ENCODE measurements around the gene RAPGEF4. TPM values are rescaled to one million over a fixed set of nuclear protein-coding genes. Genes with fewer than 3 reads are reported as not detected.
A peak's percentile ranks its signal among the peaks of the same experiment; 100 is the strongest.

RAPGEF4 gene
- total RNA-seq, 1 experiment from 2014 or later = 1.4 TPM

GRCh38 chr2:173021939-173022371 lies 286.3 kb downstream of the RAPGEF4 start:
- Histone ChIP-seq H3K56ac (ENCODE audit: insufficient read length, low read depth, low read length) (no peak overlapping the region), H3K27ac (ENCODE audit: insufficient read length, low read depth, low read length) (no peak overlapping the region), H3K79me2 (ENCODE audit: insufficient read depth, low read length) (no peaks in the 10 kb centered on the region), H2BK15ac (ENCODE audit: low read depth, low read length) (no peak overlapping the region), H2AFZ (ENCODE audit: low read length) (no peak overlapping the region), H2BK5ac (ENCODE audit: insufficient read length, low read length) (no peak overlapping the region), H2BK120ac (ENCODE audit: low read depth, low read length, poor library complexity, severe bottlenecking) (no peak overlapping the region), H3K9me3 (ENCODE audit: control insufficient read depth, low read depth, low read length) (no peaks in the 10 kb centered on the region), H3K27me3 (ENCODE audit: insufficient read depth, low read length) (no peaks in the 10 kb centered on the region), H3K18ac (ENCODE audit: insufficient read length, low read depth, low read length) (no peak overlapping the region), H4K91ac (ENCODE audit: insufficient read length, low read depth, low read length) (no peak overlapping the region), H2BK12ac (ENCODE audit: insufficient read length, low read depth, low read length) (no peak overlapping the region), H3K23ac (ENCODE audit: insufficient read length, low read depth, low read length) (no peak overlapping the region), H4K8ac (replicated peaks; ENCODE audit: insufficient read length, low read depth, low read length) (no peak overlapping the region), H3K14ac (ENCODE audit: insufficient read depth, low read length) (no peak overlapping the region), H3K4ac (ENCODE audit: low read depth, low read length) (no peak overlapping the region), H3K4me1 (ENCODE audit: insufficient read depth, low read length) (no peaks in the 10 kb centered on the region), H3K79me1 (ENCODE audit: insufficient read depth, low read depth, low read length, poor library complexity, severe bottlenecking) (no peaks in the 10 kb centered on the region), H4K20me1 (ENCODE audit: control insufficient read depth, insufficient read depth, insufficient read length) (no peaks in the 10 kb centered on the region), H3K9ac (ENCODE audit: extremely low read depth, insufficient read length, low read length) (no peak overlapping the region), H3T11ph (ENCODE audit: low read length) (no peak overlapping the region), H3K4me2 (ENCODE audit: insufficient read depth, insufficient read length, low read length) (no peak overlapping the region), H2AK5ac (ENCODE audit: insufficient read length, low read length) (no peak overlapping the region), H2BK20ac (ENCODE audit: low read depth, low read length, poor library complexity, severe bottlenecking) (no peak overlapping the region), H4K5ac (ENCODE audit: insufficient read length, low read depth, low read length) (no peak overlapping the region), H3K23me2 (ENCODE audit: insufficient read length, low read depth, low read length, poor library complexity, severe bottlenecking) (no peaks in the 10 kb centered on the region)
- no peaks in the 10 kb centered on the region for H3K27me3 Mint-ChIP-seq (ENCODE audit: low read depth)
- H3K4me3 Mint-ChIP-seq = no peak overlapping the region
- TF ChIP-seq, protein P1, sequence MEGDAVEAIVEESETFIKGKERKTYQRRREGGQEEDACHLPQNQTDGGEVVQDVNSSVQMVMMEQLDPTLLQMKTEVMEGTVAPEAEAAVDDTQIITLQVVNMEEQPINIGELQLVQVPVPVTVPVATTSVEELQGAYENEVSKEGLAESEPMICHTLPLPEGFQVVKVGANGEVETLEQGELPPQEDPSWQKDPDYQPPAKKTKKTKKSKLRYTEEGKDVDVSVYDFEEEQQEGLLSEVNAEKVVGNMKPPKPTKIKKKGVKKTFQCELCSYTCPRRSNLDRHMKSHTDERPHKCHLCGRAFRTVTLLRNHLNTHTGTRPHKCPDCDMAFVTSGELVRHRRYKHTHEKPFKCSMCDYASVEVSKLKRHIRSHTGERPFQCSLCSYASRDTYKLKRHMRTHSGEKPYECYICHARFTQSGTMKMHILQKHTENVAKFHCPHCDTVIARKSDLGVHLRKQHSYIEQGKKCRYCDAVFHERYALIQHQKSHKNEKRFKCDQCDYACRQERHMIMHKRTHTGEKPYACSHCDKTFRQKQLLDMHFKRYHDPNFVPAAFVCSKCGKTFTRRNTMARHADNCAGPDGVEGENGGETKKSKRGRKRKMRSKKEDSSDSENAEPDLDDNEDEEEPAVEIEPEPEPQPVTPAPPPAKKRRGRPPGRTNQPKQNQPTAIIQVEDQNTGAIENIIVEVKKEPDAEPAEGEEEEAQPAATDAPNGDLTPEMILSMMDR (conservative IDR thresholded peaks at IDR 0.05) = peak; percentile 44
- no peak overlapping the region; a peak in 1 of 7 replicates for H3K27ac Mint-ChIP-seq
- DNase-seq = no peak
- no CpG with 5 or more reads among the region's 9 CpGs for WGBS (ENCODE audit: extremely low coverage, insufficient read length, low lambda C conversion rate)
- H3K9me3 Mint-ChIP-seq = no peaks in the 10 kb centered on the region
- no peaks in the 10 kb centered on the region; a peak in 1 of 7 replicates for H3K36me3 Mint-ChIP-seq (ENCODE audit: insufficient read depth in 1 of 3, low read depth in 3 of 3)
- H3K4me1 Mint-ChIP-seq = no peaks in the 10 kb centered on the region
